Ishikawa (cell line): ENCODE data around the gene HOXC6.

Experiments
- CEBPB ChIP-seq: IDR thresholded peaks from 2 replicates; pipeline ENCODE4 v1.6.1; 2012
- CREB1 ChIP-seq: IDR thresholded peaks from 2 replicates; pipeline ENCODE4 v1.6.1; 2012; ENCODE audit warnings: low read depth
- EGR1 ChIP-seq: IDR thresholded peaks from 2 replicates; pipeline ENCODE4 v1.6.1; 2012
- EP300 ChIP-seq: IDR thresholded peaks from 2 replicates; pipeline ENCODE4 v1.6.1; 2012; ENCODE audit warnings: borderline replicate concordance
- FOXM1 ChIP-seq: IDR thresholded peaks from 2 replicates; pipeline ENCODE4 v1.6.1; 2012; ENCODE audit warnings: low read depth, borderline replicate concordance
- MAX ChIP-seq: IDR thresholded peaks from 2 replicates; pipeline ENCODE4 v1.6.1; 2012
- NFIC ChIP-seq: IDR thresholded peaks from 2 replicates; pipeline ENCODE4 v1.6.1; 2012
- RAD21 ChIP-seq: IDR thresholded peaks from 2 replicates; pipeline ENCODE4 v1.6.1; 2012; ENCODE audit warnings: low read depth
- REST ChIP-seq: IDR thresholded peaks from 2 replicates; pipeline ENCODE4 v1.6.1; 2012; ENCODE audit warnings: low read depth, mild to moderate bottlenecking
- TAF1 ChIP-seq: IDR thresholded peaks from 2 replicates; pipeline ENCODE4 v1.6.1; 2012; ENCODE audit warnings: low read depth, mild to moderate bottlenecking
- TCF12 ChIP-seq: IDR thresholded peaks from 2 replicates; pipeline ENCODE4 v1.6.1; 2012; ENCODE audit warnings: low read depth
- TEAD4 ChIP-seq: IDR thresholded peaks from 2 replicates; pipeline ENCODE4 v1.6.1; 2012
- USF1 ChIP-seq: IDR thresholded peaks from 2 replicates; pipeline ENCODE4 v1.6.1; 2012
- YY1 ChIP-seq: IDR thresholded peaks from 2 replicates; pipeline ENCODE4 v1.6.1; 2012; ENCODE audit warnings: low read depth
- ZBTB7A ChIP-seq: IDR thresholded peaks from 2 replicates; pipeline ENCODE4 v1.6.1; 2012; ENCODE audit warnings: low read depth

HOXC6 gene

DNA sequence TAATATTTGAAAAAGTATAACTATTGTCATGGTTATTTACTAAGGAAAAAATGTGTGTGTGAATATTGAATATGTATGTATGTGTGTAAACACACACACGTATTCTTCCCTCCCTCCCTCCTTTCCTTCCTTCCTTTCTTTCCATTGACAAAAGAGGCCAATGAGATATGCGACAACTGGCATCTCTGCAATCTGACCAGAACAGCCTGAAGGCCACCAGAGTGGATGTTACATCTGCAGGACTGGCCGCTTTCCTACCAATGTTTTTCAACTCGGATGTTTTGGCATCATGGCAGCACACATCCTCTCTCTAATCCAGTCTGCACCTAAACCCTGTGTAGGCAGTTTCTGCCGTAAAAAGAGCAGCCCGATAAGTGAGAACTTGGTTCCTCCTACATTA, 46.1 kb downstream of the HOXC6 start:
- no peak for TF ChIP-seq YY1
- TF ChIP-seq EGR1, result no peak
- TF ChIP-seq FOXM1, result no peak
- no peak for TF ChIP-seq TAF1
- no peak for TF ChIP-seq MAX
- TF ChIP-seq TCF12, result no peak

GRCh38 chr12:54075409-54075808, 47.2 kb downstream of the HOXC6 start:
- no peak for TF ChIP-seq NFIC
- TF ChIP-seq TCF12, result no peak
- no peak for TF ChIP-seq MAX
- no peak for TF ChIP-seq RAD21
- TF ChIP-seq EP300, result no peak
- TF ChIP-seq CREB1, result no peak
- TF ChIP-seq YY1, result no peak
- no peak for TF ChIP-seq TAF1
- TF ChIP-seq ZBTB7A, result no peak
- no peak for TF ChIP-seq USF1
- TF ChIP-seq REST, result no peak
- no peak for TF ChIP-seq TEAD4
- TF ChIP-seq CEBPB, result no peak
- TF ChIP-seq EGR1, result no peak

DNA sequence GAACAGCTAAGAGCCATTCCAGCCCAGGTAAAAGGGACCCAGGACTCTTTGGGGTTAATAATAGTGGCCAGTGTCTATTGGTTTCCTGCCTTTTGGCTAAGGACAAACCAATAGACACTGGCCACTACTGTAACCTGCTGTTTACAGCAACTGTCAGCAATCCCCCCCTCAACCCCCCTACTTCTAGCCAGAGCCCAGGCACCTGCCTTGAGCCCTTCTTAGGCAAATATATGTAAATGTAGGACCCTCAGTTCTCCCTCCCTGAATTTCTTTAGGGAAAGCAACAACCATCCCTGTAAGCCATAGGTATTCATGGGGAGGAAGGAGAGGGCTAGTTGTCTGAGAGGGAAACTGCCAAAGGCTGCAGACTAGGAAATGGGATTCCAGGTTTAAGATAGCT, 47.7 kb downstream of the HOXC6 start:
- no peak for TF ChIP-seq MAX
- no peak for TF ChIP-seq NFIC
- no peak for TF ChIP-seq RAD21
